Mucosa of gallbladder (tissue), 1 donor: ENCODE results near the gene SEH1L. TPM values are rescaled to one million over a fixed set of nuclear protein-coding genes. Genes with fewer than 3 reads are reported as not detected.
"Not testable (repeated sequence)": the region's sequence is repeated elsewhere in the genome, so short reads cannot be mapped to it uniquely, and the experiment has no call there.

Source experiments
- DNase-seq: peaks from one replicate; pipeline ENCODE4 v3.0.0-alpha.2; 2020; ENCODE audit warnings: low spot score
- total RNA-seq: library from RNA; stranded (reverse); gene quantifications from one replicate; pipeline ENCODE4 v1.2.1, GENCODE V29; 2021
- donor health status: DM: no; HTN: no; CAD: no.

Gene SEH1L
- total RNA-seq, 1 donor from 2014 or later = 25.5 TPM

GRCh38 chr18:12996661-12997292 lies 49.0 kb downstream of the SEH1L start:
- no peak for DNase-seq

GRCh38 chr18:12997330-12997729 lies 49.5 kb downstream of the SEH1L start:
- DNase-seq = not testable (repeated sequence)

- no peak for DNase-seq
Observed at GRCh38 chr18:12998332-12999060, 50.7 kb downstream of the SEH1L start.

- peak; percentile 27 for DNase-seq
Observed at GRCh38 chr18:13003466-13003896, 55.7 kb downstream of the SEH1L start.

GRCh38 chr18:13004396-13004795 lies 56.6 kb downstream of the SEH1L start:
- DNase-seq = no peak

- DNase-seq = no peak
Observed at GRCh38 chr18:13005289-13005688, 57.5 kb downstream of the SEH1L start.

- no peak for DNase-seq
Observed at GRCh38 chr18:13006531-13007247, 58.9 kb downstream of the SEH1L start.

DNA sequence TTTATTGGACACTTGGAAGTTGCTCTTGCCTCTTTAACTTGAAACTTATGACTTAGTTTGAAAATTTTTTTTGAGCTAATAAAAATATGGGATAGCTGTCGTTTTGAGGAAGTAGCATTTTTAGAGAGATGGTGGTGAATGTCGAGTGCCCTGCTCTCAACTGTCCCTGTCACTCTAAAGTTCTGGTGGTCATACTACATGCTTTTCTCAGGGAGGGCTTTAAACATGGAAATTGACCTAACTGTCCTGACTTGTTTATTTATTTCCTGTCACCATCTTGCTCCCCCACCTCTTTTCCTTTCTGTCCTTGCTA lies 59.4 kb downstream of the SEH1L start:
- no peak for DNase-seq

DNA sequence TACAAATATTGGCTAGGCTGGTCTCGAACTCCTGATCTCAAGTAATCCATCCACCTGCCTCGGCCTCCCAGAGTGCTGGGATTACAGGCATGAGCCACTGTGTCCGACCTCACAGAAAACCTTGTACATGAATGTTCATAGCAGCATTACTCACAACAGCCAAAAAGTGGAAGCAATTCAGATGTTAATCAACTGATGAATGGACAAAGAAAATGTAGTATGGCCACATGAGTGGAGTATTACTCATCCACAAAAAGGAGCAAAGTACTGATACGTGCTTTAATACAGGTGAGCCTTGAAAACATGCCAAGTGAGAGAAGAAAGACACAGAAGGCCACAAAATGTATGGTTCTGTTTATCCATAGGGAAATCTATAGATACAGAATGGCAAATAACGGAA lies 63.9 kb downstream of the SEH1L start:
- no peak for DNase-seq

- DNase-seq = no peak
Observed at GRCh38 chr18:13014232-13014631, 66.4 kb downstream of the SEH1L start.

- DNase-seq = no peak
Observed at GRCh38 chr18:13014818-13015217, 67.0 kb downstream of the SEH1L start.

DNA sequence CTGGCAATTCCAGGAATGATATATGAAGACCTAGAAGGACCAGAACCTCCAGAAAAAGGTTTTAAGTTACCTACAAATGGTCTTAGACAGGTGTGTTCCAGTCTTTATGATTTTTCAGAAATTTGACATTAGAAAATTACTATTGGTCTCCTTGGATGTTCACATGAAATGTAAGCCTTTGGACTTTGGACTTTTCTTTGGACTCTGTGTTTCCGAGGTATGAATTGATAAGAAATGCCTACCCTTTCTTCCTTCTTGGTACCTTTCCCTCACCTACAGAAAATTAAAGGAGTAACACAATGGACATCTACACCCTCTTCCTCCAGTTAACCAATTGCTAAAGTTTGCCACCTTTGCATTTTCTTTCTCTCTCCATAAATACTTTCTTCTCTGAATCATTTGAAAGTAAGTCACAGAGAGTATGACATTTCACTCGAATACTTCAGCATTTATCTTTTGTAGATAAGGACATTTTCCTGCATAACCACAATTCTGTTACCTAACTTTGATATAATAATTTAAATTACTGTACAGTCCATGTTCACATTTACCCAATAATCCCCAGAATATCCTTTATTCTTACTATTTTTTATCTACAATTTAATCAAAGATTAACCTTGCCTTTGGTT lies 69.5 kb downstream of the SEH1L start:
- DNase-seq = no peak

GRCh38 chr18:13018374-13018773 lies 70.6 kb downstream of the SEH1L start:
- DNase-seq = no peak

GRCh38 chr18:13019301-13019700 lies 71.5 kb downstream of the SEH1L start:
- DNase-seq = no peak

DNA sequence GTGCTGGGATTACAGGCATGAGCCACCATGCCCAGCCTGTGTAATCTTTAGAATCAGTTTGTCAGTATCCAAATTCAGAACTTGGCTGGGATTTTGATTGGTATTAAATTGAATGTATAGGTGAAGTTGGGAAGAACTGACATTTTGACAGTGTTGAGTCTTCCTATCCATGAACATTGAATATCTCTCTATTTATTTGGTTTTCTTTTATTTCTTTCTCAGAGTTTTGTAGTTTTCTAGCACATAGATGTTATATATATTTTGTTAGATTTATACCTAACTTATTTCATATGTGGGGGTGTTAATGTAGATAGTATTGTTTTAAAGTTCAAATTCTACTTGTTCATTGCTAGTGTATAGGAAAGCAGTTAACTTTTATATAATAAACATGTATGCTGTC lies 74.8 kb downstream of the SEH1L start:
- DNase-seq = no peak

GRCh38 chr18:13025233-13025632 lies 77.4 kb downstream of the SEH1L start:
- no peak for DNase-seq

DNA sequence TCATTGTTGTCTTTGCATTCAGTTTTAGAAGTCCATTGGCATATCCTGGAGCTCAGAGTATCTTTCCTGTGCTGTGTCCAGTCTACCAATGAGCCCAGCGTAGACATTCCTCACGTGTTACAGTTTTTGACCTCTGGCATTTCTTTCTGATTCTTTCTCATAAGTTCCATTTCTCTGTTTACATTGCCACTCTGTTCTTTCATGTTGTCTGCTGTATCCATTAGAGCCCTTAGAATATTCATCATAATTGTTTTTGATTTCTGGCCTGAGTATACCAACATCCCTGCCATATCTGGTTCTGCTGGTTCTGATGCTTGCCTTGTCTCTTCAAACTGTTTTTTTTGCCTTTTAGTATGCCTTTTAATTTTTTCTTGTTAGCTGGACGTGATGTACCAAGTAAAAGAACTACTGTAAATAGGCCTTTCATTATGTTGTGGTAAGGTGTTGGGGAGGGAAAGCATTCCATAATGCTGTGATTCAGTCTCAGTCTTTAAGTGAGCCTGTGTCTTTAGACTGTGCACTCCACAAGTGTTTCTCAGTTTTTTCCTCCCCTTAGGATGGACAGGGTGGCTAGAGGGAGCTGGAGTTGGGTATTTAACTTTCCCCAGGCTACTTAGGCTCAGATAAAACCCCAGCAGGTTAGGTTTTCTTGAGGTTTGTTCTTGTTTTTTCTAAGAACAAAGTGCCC lies 78.9 kb downstream of the SEH1L start:
- no peak for DNase-seq

GRCh38 chr18:13028869-13029268 lies 81.1 kb downstream of the SEH1L start:
- no peak for DNase-seq

- no peak for DNase-seq
Observed at GRCh38 chr18:13032173-13032572, 84.4 kb downstream of the SEH1L start.

DNA sequence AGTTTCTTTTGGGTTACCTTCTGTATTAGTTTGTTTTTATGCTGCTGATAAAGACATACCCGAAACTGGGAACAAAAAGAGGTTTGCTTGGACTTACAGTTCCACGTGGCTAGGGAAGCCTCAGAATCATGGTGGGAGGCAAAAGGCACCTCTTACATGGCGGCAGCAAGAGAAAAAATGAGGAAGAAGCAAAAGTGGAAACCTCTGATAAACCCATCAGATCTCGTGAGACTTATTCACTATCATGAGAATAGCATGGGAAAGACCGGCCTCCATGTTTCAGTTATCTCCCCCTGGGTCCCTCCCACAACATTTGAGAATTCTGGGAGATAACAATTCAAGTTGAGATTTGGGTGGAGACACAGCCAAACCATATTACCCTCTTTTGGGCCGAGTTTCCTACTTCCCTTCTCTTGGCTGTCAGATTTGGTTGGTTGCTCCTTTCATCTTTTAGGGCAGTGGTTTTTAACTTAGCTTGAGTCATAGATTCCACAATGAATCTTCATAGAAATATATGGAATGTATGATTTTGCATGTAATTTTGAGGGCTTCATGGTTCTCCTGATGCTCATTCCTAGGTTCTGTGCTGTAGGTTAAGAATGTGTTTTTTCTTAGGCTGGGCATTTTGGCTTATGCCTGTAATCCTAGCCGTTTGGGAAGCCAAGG lies 87.6 kb downstream of the SEH1L start:
- no peak for DNase-seq

- no peak for DNase-seq
Observed at GRCh38 chr18:13036622-13037320, 89.0 kb downstream of the SEH1L start.
